ENCODE results near the gene SLC12A3.
A peak's percentile ranks its signal among the peaks of the same experiment; 100 is the strongest.

SLC12A3 gene

GRCh38 chr16:56851671-56852400 lies 13.2 kb upstream of the SLC12A3 start:
- peak; percentile 69 for TF ChIP-seq CTCF (IDR thresholded peaks at IDR 0.05; ENCODE audit: control insufficient read depth, insufficient read depth, low read depth, low read length, missing control alignments)
- DNase-seq (ENCODE audit: low read depth) = no peak
- no peak overlapping the region for H3K4me3 ChIP-seq (ENCODE audit: control insufficient read depth, low read depth, low read length)

- no peak for DNase-seq (ENCODE audit: low read depth)
- no peak for TF ChIP-seq CTCF (IDR thresholded peaks at IDR 0.05; ENCODE audit: control insufficient read depth, insufficient read depth, low read depth, low read length, missing control alignments)
- H3K4me3 ChIP-seq (ENCODE audit: control insufficient read depth, low read depth, low read length) = no peak overlapping the region
Measured at GRCh38 chr16:56852401-56852730, 12.6 kb upstream of the SLC12A3 start.

GRCh38 chr16:56852968-56853367 lies 12.0 kb upstream of the SLC12A3 start:
- TF ChIP-seq CTCF (IDR thresholded peaks at IDR 0.05; ENCODE audit: control insufficient read depth, insufficient read depth, low read depth, low read length, missing control alignments) = no peak
- H3K4me3 ChIP-seq (ENCODE audit: control insufficient read depth, low read depth, low read length) = no peak overlapping the region
- DNase-seq (ENCODE audit: low read depth) = no peak

GRCh38 chr16:56855201-56855600 lies 9.8 kb upstream of the SLC12A3 start:
- DNase-seq (ENCODE audit: low read depth) = no peak
- TF ChIP-seq CTCF (IDR thresholded peaks at IDR 0.05; ENCODE audit: control insufficient read depth, insufficient read depth, low read depth, low read length, missing control alignments) = no peak
- no peak overlapping the region for H3K4me3 ChIP-seq (ENCODE audit: control insufficient read depth, low read depth, low read length)

- no peak for DNase-seq (ENCODE audit: low read depth)
- H3K4me3 ChIP-seq (ENCODE audit: control insufficient read depth, low read depth, low read length) = no peak overlapping the region
- no peak for TF ChIP-seq CTCF (IDR thresholded peaks at IDR 0.05; ENCODE audit: control insufficient read depth, insufficient read depth, low read depth, low read length, missing control alignments)
Measured at GRCh38 chr16:56855946-56856345, 9.1 kb upstream of the SLC12A3 start.

- TF ChIP-seq CTCF (IDR thresholded peaks at IDR 0.05; ENCODE audit: control insufficient read depth, insufficient read depth, low read depth, low read length, missing control alignments) = no peak
- H3K4me3 ChIP-seq (ENCODE audit: control insufficient read depth, low read depth, low read length) = no peak overlapping the region
- no peak for DNase-seq (ENCODE audit: low read depth)
Measured at GRCh38 chr16:56856876-56857447, 8.0 kb upstream of the SLC12A3 start.
